CD4-positive, alpha-beta T cell treated with Interleukin-21 for 1 hour (primary cell): ENCODE results near the gene CABLES2.

Experiments used
- DNase-seq: peaks from one replicate; pipeline ENCODE4 v3.0.0-alpha.2; 2020

The CABLES2 gene

GRCh38 chr20:62417981-62418708, 11.1 kb upstream of the CABLES2 start:
- DNase-seq: no peak

- no peak for DNase-seq
Measured at GRCh38 chr20:62416651-62417637, 9.9 kb upstream of the CABLES2 start.

GRCh38 chr20:62415354-62416111, 8.4 kb upstream of the CABLES2 start:
- no peak for DNase-seq

- DNase-seq: no peak
Measured at GRCh38 chr20:62413896-62414481, 6.9 kb upstream of the CABLES2 start.

GRCh38 chr20:62413025-62413570, 6.0 kb upstream of the CABLES2 start:
- DNase-seq: no peak

GRCh38 chr20:62412194-62413024, 5.3 kb upstream of the CABLES2 start:
- no peak for DNase-seq

GRCh38 chr20:62411479-62412193, 4.6 kb upstream of the CABLES2 start:
- no peak for DNase-seq

DNA sequence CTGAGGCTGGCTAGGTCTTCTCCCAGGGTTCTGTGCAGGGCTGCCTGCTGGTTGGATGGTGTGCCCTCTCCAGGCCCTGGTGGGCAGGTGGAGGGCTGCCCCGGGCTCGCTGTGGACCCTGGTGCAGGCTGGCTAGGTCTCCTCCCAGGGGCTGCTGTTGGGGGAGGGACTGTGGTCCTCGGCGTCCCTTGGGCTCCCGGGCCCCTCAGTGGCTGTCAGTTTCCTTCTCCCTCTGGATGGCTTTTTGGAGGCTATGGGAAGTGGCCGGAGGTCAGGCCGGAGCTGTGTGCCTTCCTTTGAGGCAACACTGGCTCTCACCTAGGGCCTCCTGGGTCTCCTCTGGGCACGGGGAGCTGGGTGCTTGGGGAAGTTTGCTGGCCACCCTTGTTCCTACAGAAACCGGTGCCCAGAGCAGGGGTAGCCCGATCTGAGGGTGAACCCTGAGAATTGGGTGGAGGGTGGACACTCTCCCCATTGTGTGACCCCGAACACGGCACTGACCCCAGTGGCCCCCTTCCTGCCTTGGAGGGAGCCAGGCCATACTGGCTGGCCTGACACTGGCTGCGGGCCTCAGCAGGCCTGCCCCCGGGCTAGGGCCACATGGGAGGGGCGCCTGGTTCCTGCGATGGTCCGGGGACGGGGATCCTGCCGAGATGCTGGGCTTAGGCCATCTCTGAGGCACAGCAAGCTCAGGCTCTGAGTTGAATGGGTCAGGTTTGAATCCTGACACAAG, 3.8 kb upstream of the CABLES2 start:
- DNase-seq: no peak

DNA sequence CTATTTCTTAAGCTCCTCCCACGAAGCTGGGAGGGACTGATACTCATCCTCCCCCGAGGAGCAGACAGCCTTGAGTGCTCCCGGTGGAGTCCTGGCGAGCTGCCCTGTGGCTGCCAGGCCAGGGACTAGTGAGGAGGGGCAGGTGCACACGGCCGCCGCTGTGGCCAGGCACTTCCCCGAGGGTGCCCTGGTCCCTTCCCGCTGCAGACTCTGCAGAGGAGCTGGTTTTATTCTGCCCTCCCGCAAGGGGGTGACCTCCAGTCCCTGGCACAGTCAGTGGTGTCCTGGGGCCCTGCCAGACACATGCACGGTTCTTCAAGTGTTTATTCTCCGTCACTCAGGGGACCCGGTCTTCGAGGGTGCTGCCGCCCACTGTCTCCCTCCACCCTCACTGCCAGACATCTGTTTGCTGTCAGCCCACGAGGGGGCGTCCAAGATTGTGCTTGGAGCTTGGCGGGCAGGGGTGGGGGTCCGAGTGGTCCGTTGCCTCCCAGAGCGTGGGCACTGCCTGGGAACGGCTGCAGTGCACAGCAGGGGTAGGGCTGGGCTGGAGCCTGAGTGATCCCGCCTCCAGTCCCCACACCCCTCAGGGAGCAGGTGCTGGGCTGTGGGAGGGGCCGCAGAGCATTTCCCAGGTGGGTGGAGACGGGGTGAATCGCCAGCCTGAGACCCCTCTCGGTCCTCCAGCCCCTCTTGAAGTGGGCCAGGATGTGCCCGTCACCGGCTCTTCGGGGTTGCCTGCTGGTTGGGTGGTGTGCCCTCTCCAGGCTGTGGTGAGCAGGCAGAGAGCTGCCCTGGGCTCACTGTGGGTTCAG, 3.1 kb upstream of the CABLES2 start:
- peak; percentile 32 for DNase-seq

GRCh38 chr20:62409086-62409853, 2.2 kb upstream of the CABLES2 start:
- DNase-seq: no peak

GRCh38 chr20:62408640-62409039, 1.6 kb upstream of the CABLES2 start:
- DNase-seq: no peak

GRCh38 chr20:62408055-62408454, 970 bp upstream of the CABLES2 start:
- no peak for DNase-seq

GRCh38 chr20:62406635-62407176, 379 bp downstream of the CABLES2 start:
- no peak for DNase-seq

GRCh38 chr20:62405981-62406513, 1.0 kb downstream of the CABLES2 start:
- DNase-seq: no peak

- DNase-seq: no peak
Measured at GRCh38 chr20:62405108-62405980, 1.7 kb downstream of the CABLES2 start.

GRCh38 chr20:62404761-62405107, 2.4 kb downstream of the CABLES2 start:
- DNase-seq: no peak

DNA sequence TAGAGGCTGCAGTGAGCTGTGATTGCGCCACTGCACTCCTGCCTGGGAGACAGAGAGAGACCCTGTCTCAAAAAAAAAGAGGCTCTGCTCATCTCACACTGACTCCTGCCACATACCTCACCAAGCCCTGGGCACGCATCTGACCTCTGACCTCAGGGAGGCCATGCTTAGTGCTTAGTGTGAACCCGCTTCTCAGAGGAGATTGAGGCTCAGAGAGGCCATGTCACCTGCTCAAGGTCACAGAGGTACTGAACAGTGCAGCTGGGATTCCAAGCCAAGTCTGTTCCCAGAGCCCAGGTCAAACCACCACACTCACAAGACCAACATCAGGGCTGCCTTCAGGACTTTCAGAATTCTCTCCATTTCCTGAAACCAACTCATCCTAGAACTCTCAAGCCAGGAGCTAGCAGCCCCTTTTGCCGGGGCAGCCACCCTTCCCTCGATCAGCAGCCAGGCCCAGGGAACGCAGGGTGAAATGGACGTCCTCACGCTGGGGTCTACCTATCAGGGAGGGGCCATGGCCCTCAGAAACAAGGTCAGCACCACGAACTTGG, 2.9 kb downstream of the CABLES2 start:
- DNase-seq: no peak
